Stimulated activated CD8-positive, alpha-beta memory T cell treated with anti-CD3 and anti-CD28 coated beads, Interleukin-15, amount 100 ng/mL, for 48 hours (primary cell): ENCODE results near the gene NTM.

Experiments
- DNase-seq, 2 donors: peaks; one replicate each; pipeline ENCODE4 v3.0.0-alpha.2; 2020; ENCODE audit warnings: low read depth in 2 of 2

Gene NTM

DNA sequence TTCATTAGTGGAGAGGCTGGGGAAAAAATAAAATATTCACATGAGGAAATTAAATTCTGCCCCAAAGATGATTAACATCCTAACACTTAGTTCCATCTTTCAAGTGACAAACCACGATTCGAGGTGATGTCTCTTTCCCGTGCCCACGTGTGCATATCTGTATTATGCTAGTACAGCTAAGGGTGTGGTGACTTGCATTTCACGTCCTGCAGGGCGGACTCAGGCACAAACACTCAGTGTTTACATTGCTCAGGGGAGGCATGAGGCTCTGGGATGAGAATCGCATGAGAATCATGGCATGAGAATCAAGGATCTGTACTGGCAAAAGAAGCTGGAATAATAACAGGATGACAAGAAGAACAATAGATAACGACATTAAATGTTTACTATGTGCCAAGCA is 179.4 kb downstream of the NTM start:
- no peak for DNase-seq

DNA sequence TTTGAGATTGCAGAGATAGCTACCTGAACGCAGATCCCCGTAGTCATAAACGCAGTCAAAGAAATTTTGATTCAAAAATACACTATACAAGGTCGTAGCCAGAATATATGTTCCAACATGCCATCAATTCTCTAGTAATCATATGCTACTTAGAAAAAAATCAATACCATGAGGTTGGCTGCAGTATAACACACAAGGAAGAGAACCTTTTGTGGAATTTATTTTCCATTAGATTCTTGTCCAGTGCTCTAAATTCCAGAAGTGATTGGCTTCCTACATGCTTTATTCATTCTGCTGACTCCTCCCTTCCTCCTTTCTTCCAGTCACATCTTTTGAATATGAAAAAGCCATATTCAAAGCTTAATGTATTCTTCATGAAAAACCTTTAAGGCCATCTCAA is 189.9 kb downstream of the NTM start:
- DNase-seq, result no peak

DNA sequence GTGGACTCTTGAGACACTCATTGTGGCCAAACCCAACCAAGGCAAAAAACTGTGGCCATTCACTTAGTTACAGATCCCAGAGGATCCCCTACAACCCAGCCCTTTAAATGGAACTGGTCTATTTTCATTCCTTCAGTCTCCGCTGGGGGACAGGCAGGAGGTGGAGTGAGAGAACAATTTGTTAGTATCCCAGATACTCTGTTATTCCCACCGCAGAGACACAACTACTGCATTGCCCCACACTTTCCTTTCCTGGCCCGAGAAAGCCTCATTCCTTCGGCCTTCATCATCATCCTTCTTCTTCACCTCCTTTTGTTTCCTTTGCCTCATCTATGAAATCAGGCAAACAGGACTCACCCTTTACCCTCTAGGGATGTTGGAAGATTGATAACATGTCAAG is 191.1 kb downstream of the NTM start:
- DNase-seq, result no peak

DNA sequence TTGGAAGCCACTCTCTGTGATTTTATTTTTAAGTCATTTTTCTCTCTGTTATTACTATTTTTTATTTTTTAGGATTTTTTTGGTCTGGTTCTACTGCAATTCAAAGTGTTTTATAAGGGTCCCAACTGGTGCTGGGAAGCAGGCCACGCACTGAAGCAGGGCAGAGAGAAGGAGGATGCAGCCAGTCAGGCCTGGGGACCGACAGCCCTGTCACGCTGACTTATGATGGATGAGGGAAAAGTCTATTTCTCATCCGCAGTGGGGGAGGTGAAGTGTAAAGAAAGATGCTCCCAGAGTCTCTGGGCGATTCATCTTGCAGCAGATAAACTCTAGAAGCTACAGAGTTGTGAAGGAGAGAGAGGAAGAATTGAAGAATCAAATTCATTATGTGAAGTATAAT is 191.6 kb downstream of the NTM start:
- DNase-seq, result no peak

DNA sequence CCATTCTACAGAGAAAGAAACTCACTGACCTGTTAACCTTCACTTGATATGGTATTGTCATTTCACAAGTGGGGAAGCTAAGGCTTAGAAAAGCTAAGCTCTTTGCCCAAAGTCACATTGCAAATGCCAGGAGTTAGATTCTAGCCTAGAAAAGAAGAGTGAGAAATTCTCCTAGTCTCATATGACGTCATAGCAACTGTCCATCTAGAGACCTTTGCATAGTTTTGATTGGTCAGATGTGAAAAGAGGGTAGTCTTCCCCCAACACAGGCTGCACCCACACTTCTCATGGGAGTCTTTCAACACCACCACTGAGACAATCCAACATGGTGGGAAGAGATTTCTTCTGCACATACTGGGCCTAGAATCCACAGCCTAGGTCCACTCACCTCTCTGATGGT is 197.9 kb downstream of the NTM start:
- no peak for DNase-seq

DNA sequence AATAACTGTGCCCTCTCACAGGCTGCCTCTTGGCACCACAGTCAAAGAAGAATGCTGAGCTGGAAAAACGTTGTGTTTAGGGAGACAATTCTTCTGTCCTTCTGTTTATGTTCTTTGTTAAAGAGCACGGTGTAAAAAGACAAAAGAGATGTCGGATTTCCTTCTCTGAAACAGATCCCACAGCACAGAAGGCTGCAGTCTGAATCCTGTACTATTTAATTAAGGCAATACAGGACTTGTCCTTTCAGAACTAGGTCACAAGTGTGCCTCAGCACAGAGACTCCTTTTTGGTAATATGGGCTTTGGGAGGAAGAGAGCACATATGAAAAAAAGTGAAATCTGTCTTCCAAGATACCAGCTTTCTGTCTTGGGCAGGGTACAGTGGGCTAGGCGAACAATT is 201.2 kb downstream of the NTM start:
- DNase-seq, result no peak

DNA sequence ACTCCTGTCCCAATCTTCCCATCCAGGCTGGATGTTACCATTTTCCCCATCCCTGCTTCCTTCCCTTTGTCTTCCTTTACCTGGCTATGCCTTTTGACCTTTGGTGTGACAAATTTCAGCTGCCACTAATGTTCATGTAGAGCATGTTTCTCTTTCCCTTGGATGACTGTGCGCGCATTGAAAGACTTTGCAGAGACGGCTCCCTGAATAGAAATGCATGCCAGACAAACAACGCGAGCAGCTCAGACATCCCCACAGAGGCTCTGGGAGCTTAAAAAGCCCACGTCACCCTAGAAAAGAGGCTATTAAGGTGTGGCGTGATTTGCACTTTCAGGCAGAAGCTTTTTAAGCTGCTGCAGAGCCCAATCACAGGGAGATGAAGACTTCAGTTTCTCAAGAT is 202.0 kb downstream of the NTM start:
- no peak for DNase-seq

DNA sequence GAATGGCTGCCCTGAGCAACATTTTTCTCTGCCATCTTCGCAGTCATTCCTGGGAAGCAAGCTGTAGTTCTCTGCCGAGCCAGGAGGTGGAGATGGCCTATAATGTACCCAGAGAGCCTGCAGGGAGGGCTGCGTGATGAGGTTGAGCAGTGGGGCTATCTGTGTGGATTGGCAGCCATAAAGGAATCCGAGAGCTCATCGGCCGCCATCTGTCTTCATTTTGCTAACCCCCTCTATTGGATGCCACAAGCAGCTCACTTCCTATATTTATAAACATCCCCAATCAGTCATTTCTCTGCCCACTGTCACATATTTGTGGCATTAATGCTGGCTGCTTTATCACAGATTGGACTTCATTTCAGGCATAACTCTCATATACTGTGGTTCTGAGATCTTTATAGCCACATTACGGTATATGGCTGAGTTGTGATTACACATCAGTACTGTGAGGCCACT is 209.5 kb downstream of the NTM start:
- DNase-seq, result no peak

DNA sequence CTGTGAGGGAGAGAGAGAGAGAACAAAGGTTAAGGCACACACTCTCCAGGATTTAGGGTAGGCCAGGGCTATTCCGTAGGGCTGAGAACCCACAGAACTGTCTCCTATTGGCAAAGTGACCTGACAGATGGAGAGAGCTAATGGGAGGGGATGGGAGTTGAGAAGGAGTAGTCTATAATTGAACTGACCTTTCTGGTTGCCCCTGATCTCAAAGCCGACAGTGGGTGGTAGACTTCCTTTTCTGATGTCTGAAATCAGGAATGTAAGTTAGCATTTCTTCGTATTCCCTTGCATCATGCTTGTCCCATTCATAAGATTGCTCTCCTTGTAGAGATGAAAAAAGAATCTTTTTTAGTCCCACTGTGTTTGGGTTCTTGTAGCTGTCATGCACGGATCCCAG is 210.1 kb downstream of the NTM start:
- no peak for DNase-seq

DNA sequence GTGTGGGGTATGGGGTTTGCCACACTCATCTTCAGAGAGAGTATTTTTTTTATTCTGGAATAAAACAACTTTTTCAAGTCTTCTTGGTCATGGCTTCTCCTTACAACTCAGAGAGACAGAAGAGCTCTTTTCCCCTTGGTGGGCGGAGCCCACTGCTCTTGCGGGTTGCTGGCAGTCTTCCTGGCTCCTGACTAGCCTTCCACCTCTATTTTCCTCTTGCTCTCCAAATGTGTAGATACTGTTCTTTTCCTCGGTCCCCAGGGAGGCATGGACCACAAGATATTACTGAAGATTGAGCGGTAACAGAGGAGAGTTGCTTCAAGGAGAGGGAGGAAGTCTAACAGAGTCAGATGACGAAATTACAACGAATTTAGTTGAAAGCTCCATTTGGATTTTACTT is 210.6 kb downstream of the NTM start:
- no peak for DNase-seq

DNA sequence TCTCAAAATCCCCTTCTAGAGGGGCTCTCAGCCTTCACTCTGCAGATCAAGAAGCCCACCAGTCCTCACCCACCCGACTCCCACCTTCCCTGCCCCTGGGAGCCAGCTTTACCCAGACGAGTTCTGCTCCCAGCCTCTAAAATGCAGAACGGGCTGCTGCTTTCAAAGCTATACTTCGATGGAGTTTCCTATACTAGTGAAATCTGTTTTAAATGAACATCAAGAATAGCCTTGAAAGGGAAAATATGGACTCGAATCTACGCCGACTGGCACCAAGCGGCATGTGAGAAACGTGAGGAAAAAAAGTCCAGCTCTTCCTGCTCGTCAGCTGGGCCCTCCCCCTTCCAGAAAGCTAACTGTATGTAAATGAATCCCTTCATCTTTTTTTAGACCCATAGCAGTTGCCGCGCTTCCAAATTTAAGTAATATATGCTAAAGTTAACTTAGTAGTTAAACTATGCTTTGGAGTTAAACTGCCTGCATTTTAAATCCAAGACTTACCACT is 211.7 kb downstream of the NTM start:
- no peak for DNase-seq

DNA sequence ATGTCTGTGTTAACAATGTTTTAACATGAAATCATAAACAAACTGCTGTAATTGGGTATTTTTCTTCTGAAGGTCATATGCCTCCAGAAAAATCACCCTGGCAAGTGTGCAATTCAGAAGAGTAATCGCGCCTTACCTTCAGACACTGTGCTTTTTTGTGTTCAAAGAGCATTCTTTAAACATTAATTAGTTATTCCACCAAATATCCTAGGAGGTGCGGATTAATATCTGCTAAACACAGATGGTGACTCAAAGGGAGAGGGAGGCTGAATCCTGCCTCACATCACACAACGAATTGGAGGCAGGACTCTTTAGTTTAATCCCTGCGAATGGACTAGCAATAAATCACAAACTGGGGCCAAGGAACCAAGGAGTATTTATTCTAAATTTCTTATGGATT is 213.0 kb downstream of the NTM start:
- DNase-seq, result no peak

DNA sequence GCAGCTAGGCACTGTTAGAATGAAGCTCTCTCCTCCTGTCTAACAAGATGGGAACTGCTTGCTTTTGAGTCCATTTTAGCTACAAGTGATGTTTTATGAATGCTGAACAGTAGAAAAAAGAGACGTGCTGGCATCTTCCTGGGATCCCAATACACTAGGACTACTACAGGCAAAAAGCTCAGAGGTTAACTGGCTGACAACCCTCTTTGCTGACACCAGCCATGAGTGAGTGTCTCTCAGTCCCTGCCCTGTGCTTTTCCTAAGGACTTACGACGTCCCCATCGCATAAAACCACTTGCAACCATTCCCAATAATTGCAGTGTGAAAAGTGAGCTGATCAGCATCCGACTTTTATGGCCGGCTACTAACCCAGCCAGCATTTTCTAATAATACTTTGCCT is 213.5 kb downstream of the NTM start:
- DNase-seq, result no peak

DNA sequence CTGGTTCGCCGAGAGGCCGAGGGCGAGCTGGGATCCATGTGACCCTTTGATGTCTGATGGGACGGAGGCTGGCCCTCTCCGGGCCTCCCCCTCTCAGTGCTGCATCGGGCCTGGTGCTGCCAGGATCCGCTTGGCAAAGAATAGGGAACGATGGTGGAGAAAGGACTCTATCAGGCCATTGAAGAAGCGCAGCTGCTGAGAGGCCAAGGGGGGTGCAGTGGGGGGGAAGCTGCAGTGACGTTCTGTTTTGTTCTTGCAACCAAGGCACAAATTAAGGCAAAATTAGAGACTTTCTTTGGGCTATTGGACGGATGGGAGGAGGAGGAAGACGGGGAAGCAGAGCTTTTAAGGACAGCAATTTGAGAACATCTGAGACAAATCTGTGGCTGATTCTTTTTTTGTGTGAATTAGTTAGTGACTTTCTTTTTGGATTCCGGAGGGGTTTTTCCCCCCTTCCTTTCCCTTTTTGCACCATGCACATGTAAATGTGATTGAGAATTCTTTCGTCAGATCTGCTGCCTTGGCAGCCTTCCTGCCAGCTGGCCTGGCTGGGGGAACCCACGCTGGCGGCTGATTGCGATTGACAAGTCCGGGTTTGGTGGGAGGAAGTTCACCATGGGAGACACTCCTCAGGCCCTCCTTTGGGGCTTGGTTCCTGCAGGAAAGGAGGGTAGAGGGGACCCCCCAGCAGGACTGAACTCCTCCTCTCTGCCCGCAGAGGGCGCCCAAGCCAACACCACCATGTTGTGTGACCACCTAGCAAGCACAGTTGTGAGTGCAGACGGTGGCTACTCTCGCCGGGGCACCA is 214.6 kb downstream of the NTM start:
- no peak for DNase-seq

DNA sequence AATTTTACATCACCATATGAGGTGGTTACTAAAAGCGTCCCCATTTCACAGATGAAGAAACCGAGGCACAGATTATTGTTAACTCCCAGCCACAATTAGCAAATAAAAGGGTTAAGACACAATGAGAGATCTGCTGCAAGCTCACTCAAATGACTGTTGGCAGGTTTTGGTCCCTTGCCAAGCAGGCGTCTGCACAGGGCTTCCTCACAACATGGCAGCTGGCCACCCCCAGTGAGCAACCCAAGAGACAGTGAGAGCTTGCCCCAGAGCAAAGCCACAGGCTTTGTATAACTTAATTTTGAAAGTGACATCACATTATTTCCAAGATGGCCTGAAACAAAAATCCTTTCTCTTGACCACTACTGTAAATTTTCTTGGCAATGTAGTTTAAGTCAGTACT is 217.6 kb downstream of the NTM start:
- no peak for DNase-seq

DNA sequence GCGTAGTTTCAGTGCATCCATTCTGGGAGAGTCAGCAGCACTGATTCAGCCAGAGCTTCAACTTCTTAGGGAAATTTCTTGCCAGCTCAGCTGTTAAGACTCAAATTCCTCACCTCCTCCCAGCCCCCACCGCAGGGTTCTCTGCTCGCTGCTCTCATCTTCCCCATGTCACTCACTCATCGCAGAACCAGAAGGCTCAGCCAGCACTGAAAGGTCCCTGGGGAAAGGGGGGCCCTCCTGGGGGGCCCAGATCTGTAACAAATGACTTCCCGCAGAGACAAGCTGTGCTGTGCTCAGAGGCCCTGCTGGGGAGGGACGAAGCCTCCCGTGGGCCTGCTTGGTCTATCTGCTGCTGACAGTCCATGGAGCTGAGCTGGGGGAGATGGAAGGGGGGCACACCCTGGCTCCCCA is 220.6 kb downstream of the NTM start:
- DNase-seq, result no peak

DNA sequence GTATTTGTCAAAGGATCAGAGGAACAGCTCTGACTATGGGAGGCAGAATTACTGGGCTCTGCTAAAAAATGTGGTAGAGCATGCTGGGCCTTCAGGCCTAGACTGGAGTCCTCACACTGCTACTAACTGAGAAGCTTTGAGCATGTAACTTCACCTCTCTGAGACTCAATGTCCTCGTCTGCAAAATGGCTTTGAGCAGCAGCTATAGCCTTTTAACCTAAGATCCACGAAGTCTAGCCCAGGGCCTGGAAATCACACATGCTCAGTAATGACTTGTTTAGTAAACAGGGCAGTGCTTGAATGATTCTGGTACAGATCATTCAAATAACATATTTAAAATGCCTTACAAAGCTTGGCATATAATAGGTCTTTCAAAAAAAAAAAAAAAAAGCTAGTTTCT is 221.7 kb downstream of the NTM start:
- no peak for DNase-seq

DNA sequence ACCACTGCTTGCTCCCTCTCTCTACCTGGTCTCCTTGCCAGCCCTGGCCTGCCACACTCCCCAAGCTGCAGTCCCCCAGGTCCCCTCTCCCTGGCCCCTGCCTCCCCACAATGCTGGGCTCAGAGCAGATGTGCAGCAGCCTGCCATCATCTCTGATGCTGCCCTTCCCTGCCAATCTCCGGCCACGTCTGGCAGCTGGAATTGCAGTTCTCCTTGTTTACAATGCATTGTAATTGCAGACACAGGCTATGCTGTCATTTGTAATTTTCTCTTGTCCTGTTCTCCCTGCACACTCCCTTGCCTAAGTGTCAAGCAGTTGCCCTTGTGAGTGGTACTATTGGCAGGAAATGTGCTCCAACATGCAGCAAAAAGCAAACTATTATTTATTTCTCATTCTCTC is 222.3 kb downstream of the NTM start:
- DNase-seq, result no peak

DNA sequence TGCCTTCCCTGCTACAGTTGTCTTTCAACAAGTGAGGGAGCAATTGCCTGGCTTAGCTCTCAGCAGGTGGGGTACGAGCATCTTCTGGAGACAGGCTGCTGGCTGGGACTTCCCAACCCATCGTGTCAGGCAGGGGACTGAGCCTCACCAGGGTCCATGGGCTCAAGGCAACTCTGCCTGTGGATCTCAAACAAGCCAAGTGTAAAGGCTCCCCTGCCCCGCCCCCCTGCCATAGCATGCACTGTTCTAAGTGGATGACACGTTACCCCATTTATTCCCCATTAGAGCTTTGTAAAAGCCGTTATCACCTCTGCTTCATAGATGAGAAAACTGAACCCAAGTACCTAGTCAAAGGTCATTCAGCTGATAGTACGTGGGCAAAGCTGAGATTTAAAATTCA is 222.9 kb downstream of the NTM start:
- no peak for DNase-seq

DNA sequence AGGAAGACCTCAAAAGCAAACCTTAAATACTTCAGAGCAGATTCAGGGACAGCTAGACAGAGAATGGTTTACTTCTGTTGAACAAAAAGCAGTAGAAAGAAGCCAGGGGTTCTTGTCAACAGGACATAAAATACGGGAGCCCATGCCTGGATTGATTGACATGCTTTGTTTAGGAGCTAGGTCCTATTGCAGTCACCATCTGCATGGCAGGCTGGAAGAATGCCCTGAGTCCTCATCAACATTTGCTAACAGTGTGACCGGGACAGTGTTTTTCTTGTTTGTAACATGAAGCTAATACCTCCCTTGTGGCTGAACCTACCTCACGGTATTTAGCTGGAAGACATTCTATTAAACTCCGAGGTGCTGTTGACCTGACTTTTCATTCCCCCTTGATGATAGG is 225.4 kb downstream of the NTM start:
- no peak for DNase-seq

DNA sequence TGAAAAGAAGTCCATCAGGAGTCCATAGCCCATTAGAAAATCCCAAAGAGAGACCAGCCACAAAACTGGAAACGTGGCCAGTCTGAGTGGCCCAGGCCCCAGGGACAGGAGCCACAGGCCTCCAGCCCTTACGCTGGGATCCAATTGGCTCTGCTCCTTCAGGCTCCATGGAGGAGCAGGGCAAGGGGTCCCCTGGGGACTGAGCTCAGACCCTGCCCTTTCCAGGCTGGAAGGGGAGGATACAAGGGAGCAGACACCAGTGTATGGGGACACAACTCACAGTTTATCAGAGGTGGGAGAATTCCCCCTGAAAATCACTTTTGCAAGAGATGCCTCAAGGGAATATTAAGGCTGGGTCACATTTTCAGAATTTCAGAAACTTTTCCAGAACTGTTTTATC is 227.5 kb downstream of the NTM start:
- DNase-seq, result no peak

DNA sequence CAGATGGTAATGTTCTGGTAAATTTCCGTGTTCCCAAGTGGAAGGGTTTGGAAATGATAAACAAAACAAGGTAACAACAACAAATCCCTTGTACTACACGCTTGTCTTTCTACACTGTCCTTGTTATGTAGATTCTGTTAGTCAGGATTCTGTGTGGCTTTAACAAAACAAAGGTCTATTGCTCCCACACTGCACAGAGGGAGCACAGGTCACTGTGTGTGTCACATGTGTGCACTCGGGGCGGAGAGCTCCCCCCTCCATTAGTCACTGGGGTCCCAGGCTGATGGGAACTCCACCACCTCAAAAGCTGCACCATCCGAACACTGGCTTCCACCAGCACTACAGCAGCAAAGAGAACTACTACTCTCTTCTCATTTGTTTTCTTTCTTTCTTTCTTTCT is 227.9 kb downstream of the NTM start:
- no peak for DNase-seq

DNA sequence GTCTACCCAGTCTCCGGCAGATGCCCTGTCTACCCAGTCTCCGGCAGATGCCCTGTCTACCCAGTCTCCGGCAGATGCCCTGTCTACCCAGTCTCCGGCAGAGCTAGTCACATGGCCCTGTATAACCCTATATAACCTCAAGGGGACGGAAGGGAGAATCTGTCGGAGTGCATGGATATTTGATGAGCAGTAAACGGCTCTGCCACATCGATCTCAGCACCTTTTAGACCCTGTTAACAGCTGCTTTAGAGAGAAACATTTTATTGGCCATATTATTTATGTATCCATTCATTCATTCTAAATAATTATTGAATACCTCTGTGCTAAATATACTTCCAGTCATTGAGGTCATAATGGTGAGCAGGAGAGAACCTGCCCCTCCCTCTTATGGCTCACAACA is 228.9 kb downstream of the NTM start:
- DNase-seq, result no peak

DNA sequence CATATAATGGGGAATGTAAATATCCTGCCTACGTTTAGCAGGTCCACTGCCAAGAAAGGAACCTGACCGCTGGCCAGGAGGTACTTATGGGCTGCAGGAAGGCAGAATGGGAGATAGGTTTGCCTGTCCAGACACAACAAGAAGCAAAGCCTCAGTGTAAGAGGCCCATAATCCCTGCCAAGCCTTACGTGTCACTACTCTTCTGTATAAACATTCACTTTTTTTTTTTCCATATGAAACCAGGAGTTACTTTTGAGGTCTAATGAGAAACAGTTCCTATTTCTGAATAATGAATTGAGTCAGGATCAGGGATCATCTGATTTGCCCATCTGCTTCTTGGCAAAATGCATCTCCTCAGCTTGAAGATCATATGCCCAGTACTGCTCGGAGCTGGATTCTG is 230.2 kb downstream of the NTM start:
- no peak for DNase-seq
